ENCODE measurements around the gene ENO2. TPM values are rescaled to one million over a fixed set of nuclear protein-coding genes. Genes with fewer than 3 reads are reported as not detected.

The ENO2 gene
- total RNA-seq, 1 donor: 13.4 TPM

DNA sequence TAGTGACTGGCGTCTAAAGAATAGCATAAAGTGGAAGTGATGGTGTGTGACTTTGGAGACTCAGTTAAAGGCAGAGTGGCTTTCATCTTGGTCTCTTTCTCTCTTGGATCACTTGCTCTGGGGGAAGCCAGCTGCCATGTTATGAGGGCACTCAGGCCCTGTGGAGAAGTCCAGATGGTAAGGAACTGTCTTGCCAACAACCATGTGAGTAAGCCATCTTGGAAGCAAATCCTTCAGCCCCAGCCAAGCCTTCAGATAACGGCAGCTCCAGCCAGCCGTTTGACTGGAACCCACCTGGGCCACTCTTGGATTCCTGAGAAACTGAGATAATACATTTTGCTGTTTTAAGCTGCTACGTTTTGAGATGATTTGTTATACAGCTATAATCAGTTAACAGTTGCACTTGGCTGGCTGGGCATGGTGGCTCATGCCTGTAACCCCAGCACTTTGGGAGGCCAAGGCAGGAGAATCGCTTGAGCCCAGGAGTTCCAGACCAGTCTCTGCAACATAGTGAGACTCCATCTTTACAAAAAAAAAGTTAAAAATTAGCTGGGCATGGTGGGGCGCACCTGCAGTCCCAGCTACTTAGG is 17.4 kb upstream of the ENO2 start:
- no peak for DNase-seq (ENCODE audit: insufficient read length, low spot score, missing footprints)
- TF ChIP-seq, protein P1, sequence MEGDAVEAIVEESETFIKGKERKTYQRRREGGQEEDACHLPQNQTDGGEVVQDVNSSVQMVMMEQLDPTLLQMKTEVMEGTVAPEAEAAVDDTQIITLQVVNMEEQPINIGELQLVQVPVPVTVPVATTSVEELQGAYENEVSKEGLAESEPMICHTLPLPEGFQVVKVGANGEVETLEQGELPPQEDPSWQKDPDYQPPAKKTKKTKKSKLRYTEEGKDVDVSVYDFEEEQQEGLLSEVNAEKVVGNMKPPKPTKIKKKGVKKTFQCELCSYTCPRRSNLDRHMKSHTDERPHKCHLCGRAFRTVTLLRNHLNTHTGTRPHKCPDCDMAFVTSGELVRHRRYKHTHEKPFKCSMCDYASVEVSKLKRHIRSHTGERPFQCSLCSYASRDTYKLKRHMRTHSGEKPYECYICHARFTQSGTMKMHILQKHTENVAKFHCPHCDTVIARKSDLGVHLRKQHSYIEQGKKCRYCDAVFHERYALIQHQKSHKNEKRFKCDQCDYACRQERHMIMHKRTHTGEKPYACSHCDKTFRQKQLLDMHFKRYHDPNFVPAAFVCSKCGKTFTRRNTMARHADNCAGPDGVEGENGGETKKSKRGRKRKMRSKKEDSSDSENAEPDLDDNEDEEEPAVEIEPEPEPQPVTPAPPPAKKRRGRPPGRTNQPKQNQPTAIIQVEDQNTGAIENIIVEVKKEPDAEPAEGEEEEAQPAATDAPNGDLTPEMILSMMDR (IDR thresholded peaks at IDR 0.05; ENCODE audit: extremely low read depth, low read depth, low read length): no peak
- Histone ChIP-seq H3K9me3 (ENCODE audit: low read depth, low read length) (no peaks in the 10 kb centered on the region), H3K4me3 (ENCODE audit: insufficient read depth, low read length) (no peak overlapping the region), H3K36me3 (ENCODE audit: insufficient read depth, low read length) (no peaks in the 10 kb centered on the region), H2AFZ (ENCODE audit: low read length) (no peak overlapping the region), H3K4me2 (ENCODE audit: insufficient read depth, low read length) (no peak overlapping the region), H3K79me2 (ENCODE audit: insufficient read depth, low read length) (no peaks in the 10 kb centered on the region), H4K20me1 (ENCODE audit: insufficient read depth, low read length) (no peaks in the 10 kb centered on the region), H3K4me1 (ENCODE audit: insufficient read depth, low read length) (peaks cover 3% of the 10 kb centered on the region), H3K27ac (ENCODE audit: low read depth, low read length) (no peak overlapping the region), H3K27me3 (ENCODE audit: insufficient read depth, low read length) (no peaks in the 10 kb centered on the region)

DNA sequence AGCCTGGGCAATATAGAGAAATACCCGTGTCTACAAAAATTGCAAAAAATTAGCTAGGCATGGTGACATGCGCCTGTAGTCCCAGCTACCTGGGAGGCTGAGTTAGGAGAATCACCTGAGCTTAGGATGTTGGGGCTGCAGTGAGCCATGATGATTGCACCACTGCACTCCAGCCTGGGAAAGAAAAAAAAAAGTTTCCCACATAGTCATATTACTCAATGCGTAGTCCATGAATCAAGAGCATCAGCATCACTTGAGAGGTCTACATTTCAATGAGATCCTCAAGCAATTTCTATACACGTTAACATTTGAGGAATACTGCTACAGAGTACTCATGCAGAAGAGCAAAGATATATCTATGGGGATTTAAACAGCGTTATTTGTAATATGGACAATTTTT is 15.0 kb upstream of the ENO2 start:
- TF ChIP-seq, protein P1 (IDR thresholded peaks at IDR 0.05; ENCODE audit: extremely low read depth, low read depth, low read length): no peak
- no peak overlapping the region for H2AFZ ChIP-seq (ENCODE audit: low read length)
- no peak overlapping the region for H3K4me3 ChIP-seq (ENCODE audit: insufficient read depth, low read length)

DNA sequence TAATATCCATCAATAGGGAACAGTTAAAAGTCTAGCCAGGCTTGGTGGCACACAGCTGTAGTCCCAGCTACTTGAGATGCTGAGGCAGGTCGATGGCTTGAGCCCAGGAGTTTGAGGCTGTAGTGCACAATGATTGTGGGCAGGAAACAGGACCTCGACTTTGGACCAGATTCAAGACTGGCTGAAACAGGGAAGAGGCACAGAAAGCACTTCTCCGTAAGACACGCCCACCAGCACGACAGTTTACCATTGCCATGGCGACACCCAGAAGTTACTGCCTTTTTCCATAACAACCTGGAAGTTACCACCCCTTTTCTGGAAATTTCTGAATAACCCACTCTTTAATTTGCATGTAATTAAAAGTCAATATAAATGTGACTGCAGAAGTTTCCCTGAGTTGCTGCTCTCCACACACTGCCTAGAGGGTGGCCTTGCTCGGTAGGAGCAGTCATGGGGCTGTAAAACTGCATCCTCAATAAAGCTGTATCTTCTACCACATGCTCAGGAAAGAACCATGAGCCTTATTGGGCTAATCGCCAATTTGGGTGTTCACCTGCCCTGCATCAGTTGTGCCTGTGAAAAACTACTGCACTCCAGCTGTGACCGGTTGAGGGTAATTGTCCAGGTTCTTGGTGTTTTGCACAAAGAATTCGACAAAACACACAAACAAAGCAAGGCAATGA is 14.4 kb upstream of the ENO2 start:
- Histone ChIP-seq H3K4me1 (ENCODE audit: insufficient read depth, low read length) (peaks cover 6% of the 10 kb centered on the region), H3K4me2 (ENCODE audit: insufficient read depth, low read length) (no peak overlapping the region), H2AFZ (ENCODE audit: low read length) (no peak overlapping the region), H3K36me3 (ENCODE audit: insufficient read depth, low read length) (no peaks in the 10 kb centered on the region), H3K9me3 (ENCODE audit: low read depth, low read length) (no peaks in the 10 kb centered on the region), H4K20me1 (ENCODE audit: insufficient read depth, low read length) (no peaks in the 10 kb centered on the region), H3K4me3 (ENCODE audit: insufficient read depth, low read length) (no peak overlapping the region), H3K27me3 (ENCODE audit: insufficient read depth, low read length) (no peaks in the 10 kb centered on the region), H3K27ac (ENCODE audit: low read depth, low read length) (no peak overlapping the region), H3K79me2 (ENCODE audit: insufficient read depth, low read length) (no peaks in the 10 kb centered on the region)
- DNase-seq (ENCODE audit: insufficient read length, low spot score, missing footprints): no peak
- TF ChIP-seq, protein P1 (IDR thresholded peaks at IDR 0.05; ENCODE audit: extremely low read depth, low read depth, low read length): no peak

More for the DNA sequence above, 15.0 kb upstream of the ENO2 start:
- H3K36me3 ChIP-seq (ENCODE audit: insufficient read depth, low read length): no peaks in the 10 kb centered on the region
- no peak overlapping the region for H3K4me2 ChIP-seq (ENCODE audit: insufficient read depth, low read length)
- no peaks in the 10 kb centered on the region for H3K9me3 ChIP-seq (ENCODE audit: low read depth, low read length)
- H3K27me3 ChIP-seq (ENCODE audit: insufficient read depth, low read length): no peaks in the 10 kb centered on the region
- H4K20me1 ChIP-seq (ENCODE audit: insufficient read depth, low read length): no peaks in the 10 kb centered on the region
- H3K27ac ChIP-seq (ENCODE audit: low read depth, low read length): no peak overlapping the region
- no peaks in the 10 kb centered on the region for H3K79me2 ChIP-seq (ENCODE audit: insufficient read depth, low read length)
- peaks cover 3% of the 10 kb centered on the region for H3K4me1 ChIP-seq (ENCODE audit: insufficient read depth, low read length)
- DNase-seq (ENCODE audit: insufficient read length, low spot score, missing footprints): no peak

DNA sequence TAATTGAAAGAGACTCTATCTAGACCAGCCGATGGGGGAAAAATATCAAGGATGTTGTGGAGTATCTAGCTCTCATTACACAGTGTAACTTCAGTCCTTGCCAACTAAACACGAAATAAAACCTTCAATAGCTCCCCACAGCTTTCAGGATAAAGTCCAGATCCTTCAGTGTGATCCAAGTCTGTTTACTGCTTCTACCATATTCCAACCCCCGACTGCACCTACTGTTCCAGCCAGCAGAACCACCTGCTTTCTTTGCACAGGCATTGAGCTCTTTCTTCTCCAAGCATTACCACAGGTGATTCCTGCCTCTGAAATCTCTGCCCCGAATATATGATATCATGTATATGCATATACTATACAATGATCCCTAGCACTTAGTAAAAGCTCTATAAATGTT is 11.9 kb upstream of the ENO2 start:
- Histone ChIP-seq H2AFZ (ENCODE audit: low read length) (no peak overlapping the region), H3K27ac (ENCODE audit: low read depth, low read length) (no peak overlapping the region), H3K9me3 (ENCODE audit: low read depth, low read length) (no peaks in the 10 kb centered on the region), H3K4me2 (ENCODE audit: insufficient read depth, low read length) (no peak overlapping the region), H3K36me3 (ENCODE audit: insufficient read depth, low read length) (no peaks in the 10 kb centered on the region), H3K27me3 (ENCODE audit: insufficient read depth, low read length) (no peaks in the 10 kb centered on the region), H3K79me2 (ENCODE audit: insufficient read depth, low read length) (no peaks in the 10 kb centered on the region), H3K4me3 (ENCODE audit: insufficient read depth, low read length) (no peak overlapping the region), H3K4me1 (ENCODE audit: insufficient read depth, low read length) (peaks cover 10% of the 10 kb centered on the region), H4K20me1 (ENCODE audit: insufficient read depth, low read length) (no peaks in the 10 kb centered on the region)
- TF ChIP-seq, protein P1 (IDR thresholded peaks at IDR 0.05; ENCODE audit: extremely low read depth, low read depth, low read length): no peak
- no peak for DNase-seq (ENCODE audit: insufficient read length, low spot score, missing footprints)
